Measurements from ENCODE around the gene ZNF777.

GRCh38 chr7:149458235-149458634 lies 2.6 kb downstream of the ZNF777 start:
- TF ChIP-seq CTCF (conservative IDR thresholded peaks at IDR 0.05) (no peak), ZFX (IDR thresholded peaks at IDR 0.05) (no peak)

Measured in C4-2B (cell line).